ENCODE measurements around the gene MEX3D. TPM values are rescaled to one million over a fixed set of nuclear protein-coding genes. Genes with fewer than 3 reads are reported as not detected.
"Not testable (repeated sequence)": the region's sequence is repeated elsewhere in the genome, so short reads cannot be mapped to it uniquely, and the experiment has no call there.

MEX3D gene
- total and polyA plus RNA-seq, 2 of the 4 experiments (the other 2 are of a cell fraction) = 9.1 to 9.6 TPM

GRCh38 chr19:1535699-1536098 is 32.4 kb downstream of the MEX3D start:
- dilution Hi-C loops (cut with HindIII; ENCODE audit: low sequenced_read_pairs, unreplicated experiment); H3K4me3 ChIP-seq (ENCODE audit: insufficient read depth, low read depth, low read length); ATAC-seq (ENCODE audit: low read depth): not testable (repeated sequence)

More at GRCh38 chr19:1535699-1536098, 32.4 kb downstream of the MEX3D start:
- H3K36me3 ChIP-seq (ENCODE audit: control insufficient read depth, insufficient read depth, low read length); H2BK15ac ChIP-seq (ENCODE audit: low read depth, low read length); H3K27me3 ChIP-seq (ENCODE audit: control insufficient read depth, insufficient read depth, low read length); H2AK9ac ChIP-seq (replicated peaks; ENCODE audit: low read depth, low read length, poor library complexity); H2AFZ ChIP-seq (replicated peaks; ENCODE audit: low read length, poor library complexity); H4K20me1 ChIP-seq (ENCODE audit: insufficient read depth, low read length); H3K79me1 ChIP-seq (ENCODE audit: low read depth in 1 of 2, low read length in 2 of 2); H2BK120ac ChIP-seq (ENCODE audit: low read depth, low read length); H2BK20ac ChIP-seq (ENCODE audit: low read depth, low read length); H3K9me1 ChIP-seq (ENCODE audit: insufficient read depth, low read length); H2BK5ac ChIP-seq (ENCODE audit: low read depth, low read length, poor library complexity, severe bottlenecking); H3K4me1 ChIP-seq (ENCODE audit: control insufficient read depth, insufficient read depth, low read length); H4K5ac ChIP-seq (ENCODE audit: low read depth, low read length); intact Hi-C loops (cut with micrococcal nuclease); DNase-seq; H3K14ac ChIP-seq (replicated peaks; ENCODE audit: low read depth, low read length); H3K23ac ChIP-seq (ENCODE audit: low read depth, low read length); H2AK5ac ChIP-seq (ENCODE audit: low read depth, low read length); H3K9ac ChIP-seq (ENCODE audit: low read depth, low read length); H3K4ac ChIP-seq (ENCODE audit: low read depth, low read length); H3K18ac ChIP-seq (ENCODE audit: low read depth, low read length); POLR2A ChIA-PET (ENCODE audit: unreplicated experiment); H3K9me3 ChIP-seq (ENCODE audit: control insufficient read depth, insufficient read depth, low read length); H3K4me2 ChIP-seq (ENCODE audit: low read depth, low read length); H4K91ac ChIP-seq (ENCODE audit: insufficient read depth, low read depth, low read length); H3K27ac ChIP-seq (ENCODE audit: insufficient read depth, low read length); CTCF ChIA-PET; BruUV-seq (replicated peaks); H4K8ac ChIP-seq (ENCODE audit: low read depth in 2 of 2, low read length in 2 of 2); H3K56ac ChIP-seq (ENCODE audit: extremely low read depth, insufficient read depth, low read length): not testable (repeated sequence)
- in situ Hi-C loops (cut with MboI; ENCODE audit: low sequenced_read_pairs) = loop anchor here (25.0 kb wide), 1 partner anchor 252 kb away; no protein-coding TSS in a partner anchor
- WGBS, 2 experiments (ENCODE audit: extremely low coverage in 2 of 2, insufficient read length in 1 of 2) = 94% methylated on average over 3 of the region's 7 CpGs; no CpG with 5 or more reads in 1 of the 2 experiments

Data from IMR-90 (cell line).